ENCODE data around the gene NGLY1.

NGLY1 gene

DNA sequence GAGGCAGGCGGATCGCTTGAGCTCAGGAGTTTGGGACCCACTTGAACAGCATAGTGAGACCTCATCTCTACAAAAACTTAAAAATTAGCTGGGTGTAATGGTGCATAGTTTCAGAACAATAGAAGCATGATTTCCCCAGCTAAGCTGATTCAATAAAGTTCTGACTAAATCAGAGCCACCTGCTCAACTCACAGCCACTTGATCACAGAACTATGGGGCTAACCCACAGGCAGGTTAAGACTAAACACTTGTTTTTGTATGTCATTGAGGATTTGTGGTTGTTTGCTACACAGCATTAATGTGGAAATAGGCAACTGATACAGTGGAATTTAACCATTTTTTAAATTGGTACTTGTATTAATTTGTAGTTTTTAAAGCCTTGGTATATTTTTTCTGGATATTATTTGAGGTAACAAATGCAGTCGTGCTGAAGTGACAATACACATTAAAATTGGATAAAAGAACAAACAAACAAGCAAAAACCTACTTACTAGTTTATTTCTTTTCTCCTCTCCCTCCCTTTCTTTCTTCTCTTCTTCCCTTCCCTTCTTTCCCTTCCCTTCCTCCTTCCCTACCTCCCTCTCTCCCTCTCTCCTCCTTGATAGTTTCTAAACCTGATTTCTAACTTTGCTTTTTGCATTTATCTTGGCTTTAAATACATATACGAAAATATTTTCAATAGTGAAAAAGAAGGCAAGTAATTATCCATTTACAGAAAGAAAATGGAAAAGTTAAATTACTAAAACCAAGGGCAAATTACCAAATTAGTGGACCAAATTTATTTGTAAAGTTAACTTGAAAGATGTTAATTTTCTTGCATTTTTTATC is 38.7 kb upstream of the NGLY1 start:
- no peak for DNase-seq (ENCODE audit: extremely low spot score)
- POLR2A ChIA-PET = no interaction called here
- TF ChIP-seq, protein P1, sequence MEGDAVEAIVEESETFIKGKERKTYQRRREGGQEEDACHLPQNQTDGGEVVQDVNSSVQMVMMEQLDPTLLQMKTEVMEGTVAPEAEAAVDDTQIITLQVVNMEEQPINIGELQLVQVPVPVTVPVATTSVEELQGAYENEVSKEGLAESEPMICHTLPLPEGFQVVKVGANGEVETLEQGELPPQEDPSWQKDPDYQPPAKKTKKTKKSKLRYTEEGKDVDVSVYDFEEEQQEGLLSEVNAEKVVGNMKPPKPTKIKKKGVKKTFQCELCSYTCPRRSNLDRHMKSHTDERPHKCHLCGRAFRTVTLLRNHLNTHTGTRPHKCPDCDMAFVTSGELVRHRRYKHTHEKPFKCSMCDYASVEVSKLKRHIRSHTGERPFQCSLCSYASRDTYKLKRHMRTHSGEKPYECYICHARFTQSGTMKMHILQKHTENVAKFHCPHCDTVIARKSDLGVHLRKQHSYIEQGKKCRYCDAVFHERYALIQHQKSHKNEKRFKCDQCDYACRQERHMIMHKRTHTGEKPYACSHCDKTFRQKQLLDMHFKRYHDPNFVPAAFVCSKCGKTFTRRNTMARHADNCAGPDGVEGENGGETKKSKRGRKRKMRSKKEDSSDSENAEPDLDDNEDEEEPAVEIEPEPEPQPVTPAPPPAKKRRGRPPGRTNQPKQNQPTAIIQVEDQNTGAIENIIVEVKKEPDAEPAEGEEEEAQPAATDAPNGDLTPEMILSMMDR (IDR thresholded peaks at IDR 0.05; ENCODE audit: control extremely low read depth, extremely low read depth, low read depth, missing control alignments) = no peak
- CTCF ChIA-PET = no interaction called here

DNA sequence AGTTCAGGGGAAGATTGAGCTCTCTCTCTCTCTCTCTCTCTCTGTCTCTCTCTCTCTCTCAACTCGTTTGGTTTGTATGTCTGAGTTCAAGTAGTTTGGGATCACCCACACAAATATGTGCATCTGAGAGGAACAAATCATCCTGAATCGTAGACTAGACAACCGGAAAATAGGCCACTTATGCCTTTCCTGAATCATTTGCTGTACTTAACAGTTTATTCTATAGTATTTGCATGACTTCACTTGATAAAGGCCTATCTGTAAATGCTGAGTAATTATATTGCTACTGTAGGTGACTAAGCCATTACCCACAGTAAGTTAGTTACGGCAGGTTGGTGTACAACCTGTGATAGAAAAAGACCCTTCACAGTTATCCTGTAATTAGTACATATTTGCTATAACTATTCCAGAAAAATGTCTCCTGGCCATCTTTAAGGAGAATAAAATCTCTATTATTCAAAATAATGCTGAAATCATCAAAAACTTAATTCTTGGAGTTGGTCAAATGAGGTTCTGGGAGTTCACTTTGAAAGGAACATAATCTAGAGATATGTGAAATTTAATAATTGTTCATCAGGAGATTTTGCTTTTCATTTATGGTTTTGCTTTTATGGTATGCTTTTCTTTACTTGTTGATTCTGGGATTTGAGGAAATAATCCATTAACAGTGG is 37.7 kb upstream of the NGLY1 start:
- DNase-seq (ENCODE audit: extremely low spot score) = no peak
- POLR2A ChIA-PET = no interaction called here
- CTCF ChIA-PET = interaction anchor here (0.8 kb wide), 1 partner anchor 9 kb away, joined by 3 read pairs; no protein-coding TSS in a partner anchor
- TF ChIP-seq, protein P1 (IDR thresholded peaks at IDR 0.05; ENCODE audit: control extremely low read depth, extremely low read depth, low read depth, missing control alignments) = no peak

DNA sequence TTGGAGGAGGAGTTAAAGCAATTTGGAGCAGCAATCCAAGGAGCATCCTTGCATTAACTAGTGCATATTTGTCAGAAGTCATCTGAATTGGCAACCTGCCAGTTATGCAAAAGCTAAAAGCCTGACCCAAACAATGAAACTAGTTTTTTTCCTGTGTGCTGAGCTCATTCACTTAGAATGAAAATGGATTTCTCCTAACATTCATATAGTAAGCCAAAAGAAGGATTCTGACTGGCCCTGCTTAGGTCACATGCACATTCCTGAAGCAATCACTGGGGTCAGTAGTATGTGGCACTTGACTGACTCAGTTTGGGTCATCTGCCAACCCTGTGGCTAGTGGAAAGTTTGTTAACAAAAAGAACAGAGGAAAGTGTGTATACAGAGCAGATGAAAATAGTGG is 37.1 kb upstream of the NGLY1 start:
- TF ChIP-seq, protein P1 (IDR thresholded peaks at IDR 0.05; ENCODE audit: control extremely low read depth, extremely low read depth, low read depth, missing control alignments) = no peak
- DNase-seq (ENCODE audit: extremely low spot score) = no peak
- CTCF ChIA-PET = interaction anchor here (0.8 to 1.7 kb wide), 2 partner anchors 10 to 15 kb away, joined by 3 read pairs; no protein-coding TSS in a partner anchor
- POLR2A ChIA-PET = no interaction called here

DNA sequence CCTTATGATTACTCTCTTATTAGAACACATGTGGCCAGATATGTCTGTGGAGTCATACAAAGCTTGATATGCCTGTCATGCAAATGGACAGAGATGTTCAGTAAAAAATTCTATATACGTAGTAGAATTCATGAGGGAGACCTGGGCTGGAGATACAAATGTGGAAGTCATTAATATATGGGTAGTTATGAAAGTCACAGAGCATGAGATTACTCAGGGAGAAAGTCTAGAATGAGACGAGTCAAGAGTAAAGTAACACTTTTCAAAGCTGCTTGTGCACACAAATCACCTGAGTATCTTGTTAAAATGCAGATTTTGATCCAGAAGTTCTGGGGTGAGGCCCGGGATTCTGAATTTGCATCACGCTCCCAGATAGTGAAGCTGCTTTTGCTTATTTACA is 35.1 kb upstream of the NGLY1 start:
- ChIA-PET CTCF (interaction anchor here (1.3 to 1.7 kb wide), 2 partner anchors 9 to 22 kb away, joined by 3 read pairs; no protein-coding TSS in a partner anchor), POLR2A (no interaction called here)
- DNase-seq (ENCODE audit: extremely low spot score) = no peak
- TF ChIP-seq, protein P1 (IDR thresholded peaks at IDR 0.05; ENCODE audit: control extremely low read depth, extremely low read depth, low read depth, missing control alignments) = no peak

DNA sequence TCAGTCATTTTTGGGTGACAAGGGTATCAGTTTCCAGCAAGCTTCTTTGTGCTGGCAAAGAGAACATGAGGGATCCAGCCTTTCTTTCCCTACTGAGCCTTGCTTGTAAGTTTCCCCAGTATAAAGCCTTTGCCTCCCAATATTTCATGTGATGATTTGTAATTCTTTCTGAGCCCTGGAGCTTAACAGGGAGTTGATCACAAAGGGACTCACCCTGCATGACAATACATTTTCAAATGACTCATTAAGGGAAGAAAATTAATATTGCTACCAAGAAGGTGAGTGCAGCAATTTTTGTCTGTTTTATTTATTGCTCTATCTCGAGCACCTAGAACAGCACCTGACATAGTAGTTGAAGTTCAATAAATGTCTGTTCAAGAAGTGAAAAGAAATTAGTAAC is 34.4 kb upstream of the NGLY1 start:
- TF ChIP-seq, protein P1 (IDR thresholded peaks at IDR 0.05; ENCODE audit: control extremely low read depth, extremely low read depth, low read depth, missing control alignments) = no peak
- CTCF ChIA-PET = interaction anchor here (0.9 to 2.4 kb wide), 4 partner anchors 8 to 40 kb away, joined by 3 to 7 read pairs (median 4); no protein-coding TSS in a partner anchor
- POLR2A ChIA-PET = no interaction called here

DNA sequence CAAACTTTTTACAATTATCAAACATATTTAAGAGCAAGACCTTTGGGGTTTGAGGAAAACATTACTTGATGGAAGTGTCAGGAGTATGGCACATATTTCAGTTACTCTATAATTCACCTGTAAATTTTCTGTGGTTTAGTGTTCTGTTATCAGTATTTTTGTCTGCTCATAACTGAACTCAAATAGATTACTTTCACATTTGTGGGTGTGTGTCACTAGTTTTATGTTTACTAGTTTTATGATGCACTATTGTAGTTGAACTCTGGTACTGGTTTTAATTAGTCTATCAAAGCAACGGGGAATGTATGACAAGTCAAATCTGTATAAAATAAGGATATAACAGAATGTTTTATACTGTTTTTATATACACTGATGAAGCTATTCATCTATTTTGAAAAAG is 33.9 kb upstream of the NGLY1 start:
- DNase-seq (ENCODE audit: extremely low spot score) = peak; percentile 16
- CTCF ChIA-PET = interaction anchor here (0.9 to 2.4 kb wide), 6 partner anchors 8 to 169 kb away, joined by 3 to 7 read pairs (median 5); no protein-coding TSS in a partner anchor
- POLR2A ChIA-PET = no interaction called here
- TF ChIP-seq, protein P1 (IDR thresholded peaks at IDR 0.05; ENCODE audit: control extremely low read depth, extremely low read depth, low read depth, missing control alignments) = no peak

More for the DNA sequence above, 34.4 kb upstream of the NGLY1 start:
- DNase-seq (ENCODE audit: extremely low spot score) = no peak
